Ascending aorta (tissue), 2 donors: ENCODE measurements around the gene NOP58. TPM values are rescaled to one million over a fixed set of nuclear protein-coding genes. Genes with fewer than 3 reads are reported as not detected.
A peak's percentile ranks its signal among the peaks of the same experiment; 100 is the strongest.
"Not testable (repeated sequence)": the region's sequence is repeated elsewhere in the genome, so short reads cannot be mapped to it uniquely, and the experiment has no call there.

Experiments used
- DNase-seq, 2 donors: peaks; one replicate each; pipeline ENCODE4 v3.0.0-alpha.2; 2019; ENCODE audit warnings: low spot score in 2 of 2
- H3K27ac ChIP-seq, 2 donors: fragments of 200-600 bp; sonication (generic); one replicate each; pipeline ENCODE4 v1.5.1; 2016 to 2017; ENCODE audit warnings: mild to moderate bottlenecking in 1 of 2
- H3K27me3 ChIP-seq: fragments of 200-600 bp; sonication (generic); one replicate; pipeline ENCODE4 v1.5.1; 2017
- H3K36me3 ChIP-seq, 2 donors: fragments of 200-600 bp; sonication (generic); one replicate each; pipeline ENCODE4 v1.5.1; 2016
- H3K4me1 ChIP-seq, 2 donors: fragments of 200-600 bp; sonication (generic); one replicate each; pipeline ENCODE4 v1.5.1; 2016 to 2017; ENCODE audit warnings: mild to moderate bottlenecking in 1 of 2
- H3K4me3 ChIP-seq, 2 donors: fragments of 200-600 bp; sonication (generic); one replicate each; pipeline ENCODE4 v1.5.1; 2016 to 2017; ENCODE audit warnings: mild to moderate bottlenecking in 1 of 2
- H3K9me3 ChIP-seq, 2 donors: fragments of 200-600 bp; sonication (generic); one replicate each; pipeline ENCODE4 v1.5.1; 2016
- intact Hi-C: fragments of 100-400 bp; cut with DNase I; formaldehyde crosslinking; loops from one replicate; pipeline ENCODE4 v1.15.1; 2023
- total RNA-seq: library from RNA; depleted of rRNA; stranded (reverse); fragments of >200 nt; gene quantifications from one replicate; pipeline ENCODE4 v1.1.0, GENCODE V29; 2016
- TF ChIP-seq, protein P1 (sequence below), 3 experiments: fragments of 200-600 bp in 2 of 3; fragments of 450-650 bp in 1 of 3; sonication (generic) in 2 of 3; IDR thresholded peaks; one replicate each; pipeline ENCODE4 v1.5.1; 2016 to 2019; ENCODE audit warnings: antibody characterized with exemption in 3 of 3, mild to moderate bottlenecking in 1 of 3, moderate library complexity in 1 of 3

Gene NOP58
- total RNA-seq, 1 donor from 2014 or later, result 65.8 TPM

DNA sequence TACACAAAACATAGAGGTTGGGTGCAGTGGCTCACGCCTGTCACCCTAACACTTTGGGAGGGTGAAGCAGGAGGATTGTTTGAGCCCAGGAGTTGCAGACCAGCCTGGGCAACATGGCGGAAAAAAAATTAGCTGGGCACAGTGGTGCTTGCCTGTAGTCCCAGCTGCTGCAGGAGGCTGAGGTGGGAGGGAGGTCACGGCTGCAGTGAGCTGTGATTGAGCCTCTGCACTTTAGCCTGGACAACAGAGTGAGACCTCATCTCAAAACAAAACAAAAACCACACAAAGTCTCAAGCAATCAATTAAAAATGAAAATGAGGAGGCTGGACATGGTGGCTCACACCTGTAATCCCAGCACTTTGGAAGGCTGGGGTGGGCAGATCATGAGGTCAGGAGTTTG, 4.9 kb downstream of the NOP58 start:
- TF ChIP-seq, protein P1, sequence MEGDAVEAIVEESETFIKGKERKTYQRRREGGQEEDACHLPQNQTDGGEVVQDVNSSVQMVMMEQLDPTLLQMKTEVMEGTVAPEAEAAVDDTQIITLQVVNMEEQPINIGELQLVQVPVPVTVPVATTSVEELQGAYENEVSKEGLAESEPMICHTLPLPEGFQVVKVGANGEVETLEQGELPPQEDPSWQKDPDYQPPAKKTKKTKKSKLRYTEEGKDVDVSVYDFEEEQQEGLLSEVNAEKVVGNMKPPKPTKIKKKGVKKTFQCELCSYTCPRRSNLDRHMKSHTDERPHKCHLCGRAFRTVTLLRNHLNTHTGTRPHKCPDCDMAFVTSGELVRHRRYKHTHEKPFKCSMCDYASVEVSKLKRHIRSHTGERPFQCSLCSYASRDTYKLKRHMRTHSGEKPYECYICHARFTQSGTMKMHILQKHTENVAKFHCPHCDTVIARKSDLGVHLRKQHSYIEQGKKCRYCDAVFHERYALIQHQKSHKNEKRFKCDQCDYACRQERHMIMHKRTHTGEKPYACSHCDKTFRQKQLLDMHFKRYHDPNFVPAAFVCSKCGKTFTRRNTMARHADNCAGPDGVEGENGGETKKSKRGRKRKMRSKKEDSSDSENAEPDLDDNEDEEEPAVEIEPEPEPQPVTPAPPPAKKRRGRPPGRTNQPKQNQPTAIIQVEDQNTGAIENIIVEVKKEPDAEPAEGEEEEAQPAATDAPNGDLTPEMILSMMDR (IDR thresholded peaks at IDR 0.05), result no peak
- DNase-seq, result no peak
- no peak overlapping the region for H3K27ac ChIP-seq
- intact Hi-C loops, result no loop called here
- H3K27me3 ChIP-seq, result no peaks in the 10 kb centered on the region
- H3K4me3 ChIP-seq, result no peak overlapping the region
- no peaks in the 10 kb centered on the region for H3K9me3 ChIP-seq
- peaks cover 0 to 9% of the 10 kb centered on the region in 2 donors for H3K4me1 ChIP-seq
- H3K36me3 ChIP-seq, result peaks cover 3 to 4% of the 10 kb centered on the region in 2 donors

DNA sequence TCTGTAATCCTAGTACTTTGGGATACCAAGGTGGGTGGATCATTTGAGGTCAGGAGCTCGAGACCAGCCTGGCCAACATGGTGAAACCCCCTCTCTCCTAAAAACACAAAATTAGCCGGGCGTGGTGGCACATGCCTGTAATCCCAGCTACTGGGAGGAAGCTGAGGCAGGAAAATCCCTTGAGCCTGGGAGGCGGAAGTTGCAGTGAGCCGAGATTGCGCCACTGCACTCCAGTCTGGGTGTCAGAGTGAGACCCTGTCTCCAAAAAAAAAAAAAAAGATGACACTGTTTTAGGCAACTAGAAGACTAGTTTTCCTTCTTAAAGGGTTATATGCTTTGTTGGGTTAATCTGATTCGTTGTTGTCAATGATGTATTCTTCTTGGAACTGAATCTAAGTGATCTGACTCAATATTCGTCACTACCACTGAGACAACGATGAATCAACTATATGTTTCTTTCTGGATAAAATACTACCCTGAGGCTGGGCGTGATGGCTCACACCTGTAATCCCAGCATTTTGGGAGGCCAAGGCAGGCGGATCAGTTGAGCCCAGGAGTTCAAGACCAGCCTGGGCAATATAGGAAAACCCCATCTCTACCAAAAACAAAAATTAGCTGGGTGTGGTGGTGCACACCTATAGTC, 10.6 kb downstream of the NOP58 start:
- peaks cover 28 to 41% of the 10 kb centered on the region in 2 donors for H3K36me3 ChIP-seq
- H3K27me3 ChIP-seq, H3K4me3 ChIP-seq, H3K9me3 ChIP-seq, DNase-seq, H3K4me1 ChIP-seq, intact Hi-C loops, H3K27ac ChIP-seq: not testable (repeated sequence)

DNA sequence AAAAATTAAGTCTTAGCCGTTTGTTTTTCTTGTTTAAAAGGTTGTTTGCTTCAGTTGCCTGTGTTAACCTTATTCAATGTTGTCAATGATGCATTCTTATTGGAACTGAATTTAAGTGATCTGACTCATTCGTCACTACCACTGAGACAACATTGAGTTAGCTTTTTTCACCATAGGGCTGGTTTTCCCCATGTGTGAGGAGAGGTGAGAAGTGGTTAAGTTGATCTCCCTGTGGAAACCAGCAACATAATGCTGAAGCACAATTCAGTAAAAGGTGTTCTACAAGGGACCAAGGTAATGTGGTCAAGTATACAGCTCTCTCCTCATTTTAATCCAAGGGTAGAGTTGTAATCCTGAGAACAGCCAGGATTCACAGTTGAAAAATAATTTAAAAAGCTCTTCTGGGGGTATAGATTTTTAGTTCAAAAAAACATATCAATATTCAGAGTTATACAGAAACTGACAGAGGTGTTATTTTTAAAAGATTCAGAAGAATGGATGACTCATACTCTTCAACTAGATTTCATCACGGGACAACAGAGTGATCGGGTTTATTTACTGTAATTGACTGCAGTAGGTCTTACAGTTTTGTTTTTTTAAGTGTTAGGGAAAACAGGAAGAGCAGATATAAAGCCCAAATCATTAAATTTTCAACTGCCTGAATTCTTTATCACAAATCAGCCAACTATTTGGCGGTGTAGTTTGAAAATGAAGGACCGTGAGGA, 12.6 kb downstream of the NOP58 start:
- Histone ChIP-seq H3K27me3 (no peaks in the 10 kb centered on the region), H3K4me3 (no peak overlapping the region), H3K27ac (no peak overlapping the region), H3K4me1 (no peaks in the 10 kb centered on the region), H3K36me3 (peaks cover 46 to 61% of the 10 kb centered on the region in 2 donors), H3K9me3 (no peaks in the 10 kb centered on the region)
- TF ChIP-seq, protein P1 (IDR thresholded peaks at IDR 0.05), result no peak
- intact Hi-C loops, result no loop called here
- no peak for DNase-seq

DNA sequence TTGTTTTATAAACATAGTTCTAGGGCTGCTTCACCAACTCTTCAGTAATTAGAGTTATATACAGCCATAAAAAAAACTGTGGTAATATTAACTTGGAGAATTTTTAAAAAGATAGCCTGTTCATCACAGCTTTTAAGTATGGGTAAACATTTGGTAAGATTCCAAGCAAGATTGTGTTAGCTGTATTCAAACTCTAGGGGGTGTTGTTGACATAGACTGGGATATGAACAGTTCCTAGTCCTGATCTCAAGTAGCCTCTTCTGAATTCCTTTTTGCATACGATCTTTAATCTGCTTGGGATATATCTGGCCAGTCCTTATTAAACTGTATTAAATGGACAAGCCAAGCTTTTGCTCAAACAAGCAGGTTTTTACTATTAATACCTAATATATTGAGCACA, 13.4 kb downstream of the NOP58 start:
- TF ChIP-seq, protein P1 (IDR thresholded peaks at IDR 0.05), result peak in 2 of 3 experiments; percentile 16 to 46
- DNase-seq, result no peak
- H3K4me1 ChIP-seq, result no peaks in the 10 kb centered on the region

DNA sequence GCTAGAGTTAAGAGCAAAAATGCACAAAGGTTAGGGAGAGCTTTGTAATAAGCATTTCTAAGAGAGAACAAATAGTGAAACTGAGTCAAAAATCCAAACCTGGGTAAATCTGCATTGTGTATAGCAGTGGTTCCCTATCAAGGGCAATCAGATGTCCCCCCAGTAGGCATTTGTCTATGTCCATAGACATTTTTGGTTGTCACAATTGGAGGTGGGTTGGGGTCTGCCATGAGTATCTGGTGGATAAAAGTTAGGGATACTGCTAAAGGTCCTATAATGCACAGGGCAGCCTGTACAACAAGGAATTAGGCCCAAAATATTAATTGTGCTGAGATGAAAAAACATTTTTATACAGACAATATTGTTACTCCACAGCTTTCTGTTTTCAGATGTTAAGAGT, 21.0 kb downstream of the NOP58 start:
- H3K4me3 ChIP-seq, result no peak overlapping the region
- intact Hi-C loops, result no loop called here
- TF ChIP-seq, protein P1 (IDR thresholded peaks at IDR 0.05), result no peak
- H3K36me3 ChIP-seq, result peaks cover 67 to 98% of the 10 kb centered on the region in 2 donors
- no peaks in the 10 kb centered on the region for H3K4me1 ChIP-seq
- no peaks in the 10 kb centered on the region for H3K27me3 ChIP-seq
- H3K9me3 ChIP-seq, result no peaks in the 10 kb centered on the region
- no peak for DNase-seq
- H3K27ac ChIP-seq, result no peak overlapping the region

More for the DNA sequence above, 13.4 kb downstream of the NOP58 start:
- intact Hi-C loops, result no loop called here
- H3K36me3 ChIP-seq, result peaks cover 53 to 69% of the 10 kb centered on the region in 2 donors
- H3K27ac ChIP-seq, result no peak overlapping the region
- H3K27me3 ChIP-seq, result no peaks in the 10 kb centered on the region
- no peak overlapping the region for H3K4me3 ChIP-seq
- no peaks in the 10 kb centered on the region for H3K9me3 ChIP-seq
